HEK293 (cell line): ENCODE measurements around the gene CYP4A11.

Experiments
- CTCF ChIA-PET: fragments of 350-600 bp; formaldehyde crosslinking; extraction: SDS; loops from one replicate; lab custom pipeline; 2021; ENCODE audit warnings: antibody characterized with exemption; lab: Yijun Ruan, JAX
- POLR2A ChIA-PET: fragments of 300-600 bp; formaldehyde crosslinking; extraction: SDS; loops from one replicate; lab custom pipeline; 2020; ENCODE audit warnings: antibody characterized with exemption, inconsistent platforms; lab: Yijun Ruan, JAX
- H3K27ac ChIP-seq: fragments of 200-500 bp; sonication (Bioruptor generic); 2 replicates; pipeline ENCODE4 v1.5.1; 2014; ENCODE audit warnings: low read depth, low read length, control low read depth, inconsistent platforms; ENCODE audit errors: extremely low read depth
- H3K36me3 ChIP-seq, 2 experiments: fragments of 200-500 bp in 1 of 2; sonication (Bioruptor generic) in 1 of 2; 1 replicate in 1 of 2; 2 replicates in 1 of 2; pipeline ENCODE4 v1.5.1; 2014 to 2017; ENCODE audit warnings: inconsistent platforms in 2 of 2, low read length in 2 of 2; ENCODE audit not compliant: control insufficient read depth in 2 of 2, insufficient read depth in 1 of 2
- H3K4me1 ChIP-seq: fragments of 200-500 bp; sonication (Bioruptor generic); 2 replicates; pipeline ENCODE4 v1.5.1; 2014; ENCODE audit warnings: mild to moderate bottlenecking, low read length, inconsistent platforms; ENCODE audit not compliant: control insufficient read depth, insufficient read depth
- H3K4me3 ChIP-seq: 2 replicates; pipeline ENCODE4 v1.5.1; 2011; ENCODE audit warnings: low read depth, mild to moderate bottlenecking, control low read depth, low read length, moderate library complexity
- H3K9me3 ChIP-seq: fragments of 200-500 bp; sonication (Bioruptor generic); 2 replicates; pipeline ENCODE4 v1.5.1; 2014; ENCODE audit warnings: low read depth, low read length, inconsistent platforms; ENCODE audit not compliant: control insufficient read depth, insufficient read depth
- GLIS1 ChIP-seq: fragments of 450-650 bp; formaldehyde crosslinking; IDR thresholded peaks from 2 replicates; pipeline ENCODE4 v1.5.1; 2016; ENCODE audit warnings: missing biosample characterization, missing genetic modification characterization
- KLF16 ChIP-seq: fragments of 450-650 bp; formaldehyde crosslinking; IDR thresholded peaks from 2 replicates; pipeline ENCODE4 v1.5.1; 2017; ENCODE audit warnings: missing biosample characterization, missing genetic modification characterization
- ZBTB21 ChIP-seq: fragments of 450-650 bp; formaldehyde crosslinking; IDR thresholded peaks from 2 replicates; pipeline ENCODE4 v1.5.1; 2017; ENCODE audit warnings: missing biosample characterization, missing genetic modification characterization
- ZNF184 ChIP-seq: fragments of 450-650 bp; IDR thresholded peaks from 2 replicates; pipeline ENCODE4 v1.5.1; 2018; ENCODE audit warnings: missing biosample characterization, mild to moderate bottlenecking, missing genetic modification characterization
- ZNF324 ChIP-seq: fragments of 450-650 bp; formaldehyde crosslinking; IDR thresholded peaks from 2 replicates; pipeline ENCODE4 v1.5.1; 2016; ENCODE audit warnings: missing biosample characterization, missing genetic modification characterization
- ZNF404 ChIP-seq: fragments of 450-650 bp; formaldehyde crosslinking; IDR thresholded peaks from 2 replicates; pipeline ENCODE4 v1.5.1; 2017; ENCODE audit warnings: missing biosample characterization, missing genetic modification characterization
- ZNF549 ChIP-seq: fragments of 450-650 bp; IDR thresholded peaks from 2 replicates; pipeline ENCODE4 v1.5.1; 2018; ENCODE audit warnings: missing biosample characterization, missing genetic modification characterization, mild to moderate bottlenecking, inconsistent platforms, moderate library complexity
- ZNF555 ChIP-seq: fragments of 450-650 bp; formaldehyde crosslinking; conservative IDR thresholded peaks from 2 replicates; pipeline ENCODE4 v1.5.1; 2017; ENCODE audit warnings: missing biosample characterization, mild to moderate bottlenecking, missing genetic modification characterization, inconsistent platforms
- ZNF707 ChIP-seq: fragments of 450-650 bp; formaldehyde crosslinking; IDR thresholded peaks from 2 replicates; pipeline ENCODE4 v1.5.1; 2016; ENCODE audit warnings: missing biosample characterization, missing genetic modification characterization
- ZNF776 ChIP-seq: fragments of 450-650 bp; formaldehyde crosslinking; IDR thresholded peaks from 2 replicates; pipeline ENCODE4 v1.5.0; 2017; ENCODE audit warnings: missing biosample characterization, missing genetic modification characterization, borderline replicate concordance
- ZNF792 ChIP-seq: fragments of 450-650 bp; formaldehyde crosslinking; IDR thresholded peaks from 2 replicates; pipeline ENCODE4 v1.5.1; 2016; ENCODE audit warnings: missing biosample characterization, missing genetic modification characterization
- ZNF830 ChIP-seq: fragments of 450-650 bp; IDR thresholded peaks from 2 replicates; pipeline ENCODE4 v1.5.0; 2018; ENCODE audit warnings: missing biosample characterization, missing genetic modification characterization, low read depth, mild to moderate bottlenecking, moderate library complexity
- TF ChIP-seq, protein P1 (sequence below): fragments of 450-650 bp; formaldehyde crosslinking; IDR thresholded peaks from 2 replicates; pipeline ENCODE4 v1.5.1; 2016; ENCODE audit warnings: missing biosample characterization, missing genetic modification characterization
- TF ChIP-seq, protein P2 (sequence below): sonication (generic); formaldehyde crosslinking; IDR thresholded peaks from 2 replicates; pipeline ENCODE4 v1.8.1; 2022; ENCODE audit warnings: mild to moderate bottlenecking, moderate library complexity, missing genetic modification reagents
- TF ChIP-seq, protein P3 (sequence below): fragments of 450-650 bp; formaldehyde crosslinking; IDR thresholded peaks from 2 replicates; pipeline ENCODE4 v1.5.1; 2016; ENCODE audit warnings: missing biosample characterization, missing genetic modification characterization
- TF ChIP-seq, protein P4 (sequence below): fragments of 450-650 bp; formaldehyde crosslinking; IDR thresholded peaks from 2 replicates; pipeline ENCODE4 v1.5.1; 2016; ENCODE audit warnings: missing biosample characterization, missing genetic modification characterization
- TF ChIP-seq, protein P5 (sequence below): fragments of 450-650 bp; formaldehyde crosslinking; conservative IDR thresholded peaks from 2 replicates; pipeline ENCODE4 v1.5.1; 2016; ENCODE audit warnings: low read depth, missing biosample characterization, missing genetic modification characterization
- TF ChIP-seq, protein P6 (sequence below): fragments of 450-650 bp; formaldehyde crosslinking; IDR thresholded peaks from 2 replicates; pipeline ENCODE4 v1.5.1; 2016; ENCODE audit warnings: missing biosample characterization, missing genetic modification characterization
- TF ChIP-seq, protein P7 (sequence below): fragments of 450-650 bp; formaldehyde crosslinking; IDR thresholded peaks from 2 replicates; pipeline ENCODE4 v1.5.1; 2016; ENCODE audit warnings: missing biosample characterization, missing genetic modification characterization

Gene CYP4A11, protein sequence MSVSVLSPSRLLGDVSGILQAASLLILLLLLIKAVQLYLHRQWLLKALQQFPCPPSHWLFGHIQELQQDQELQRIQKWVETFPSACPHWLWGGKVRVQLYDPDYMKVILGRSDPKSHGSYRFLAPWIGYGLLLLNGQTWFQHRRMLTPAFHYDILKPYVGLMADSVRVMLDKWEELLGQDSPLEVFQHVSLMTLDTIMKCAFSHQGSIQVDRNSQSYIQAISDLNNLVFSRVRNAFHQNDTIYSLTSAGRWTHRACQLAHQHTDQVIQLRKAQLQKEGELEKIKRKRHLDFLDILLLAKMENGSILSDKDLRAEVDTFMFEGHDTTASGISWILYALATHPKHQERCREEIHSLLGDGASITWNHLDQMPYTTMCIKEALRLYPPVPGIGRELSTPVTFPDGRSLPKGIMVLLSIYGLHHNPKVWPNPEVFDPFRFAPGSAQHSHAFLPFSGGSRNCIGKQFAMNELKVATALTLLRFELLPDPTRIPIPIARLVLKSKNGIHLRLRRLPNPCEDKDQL

DNA sequence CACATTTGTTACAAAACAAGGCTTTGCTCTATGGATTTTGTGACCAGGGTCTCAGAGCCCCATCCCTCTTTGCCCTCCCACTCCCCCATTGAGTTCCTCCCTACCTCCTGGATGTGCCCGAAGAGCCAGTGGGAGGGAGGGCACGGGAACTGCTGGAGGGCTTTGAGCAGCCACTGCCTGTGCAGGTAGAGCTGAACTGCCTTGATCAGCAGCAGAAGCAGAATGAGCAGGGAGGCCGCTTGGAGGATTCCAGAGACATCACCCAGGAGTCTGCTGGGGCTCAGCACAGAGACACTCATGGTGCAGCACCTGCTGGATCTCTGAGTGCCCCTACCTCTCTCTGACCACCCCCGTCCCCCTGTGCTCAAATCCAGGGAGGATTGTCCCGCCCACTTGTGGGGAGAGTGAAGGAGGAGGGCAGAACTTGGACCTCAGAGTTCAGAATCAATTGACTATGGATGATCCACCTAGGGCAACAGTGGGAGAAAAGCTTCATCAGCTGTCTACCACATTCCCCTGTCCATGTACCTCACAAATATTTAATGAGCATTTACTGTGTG lies at the start of gene CYP4A11:
CYP4A11 (minus strand) TSS at position 342 of the 560 bp plus-strand sequence; CDS start at position 299, 43 bp downstream.
- Histone ChIP-seq H3K9me3 (no peaks in the 10 kb centered on the region), H3K4me3 (no peak within 1 kb of the TSS), H3K27ac (no peak within 1 kb of the TSS), H3K4me1 (no peaks in the 10 kb centered on the region), H3K36me3 (no peaks in the 10 kb centered on the region)
- ChIA-PET CTCF (no interaction called here), POLR2A (no interaction called here)
- TF ChIP-seq, protein P1, sequence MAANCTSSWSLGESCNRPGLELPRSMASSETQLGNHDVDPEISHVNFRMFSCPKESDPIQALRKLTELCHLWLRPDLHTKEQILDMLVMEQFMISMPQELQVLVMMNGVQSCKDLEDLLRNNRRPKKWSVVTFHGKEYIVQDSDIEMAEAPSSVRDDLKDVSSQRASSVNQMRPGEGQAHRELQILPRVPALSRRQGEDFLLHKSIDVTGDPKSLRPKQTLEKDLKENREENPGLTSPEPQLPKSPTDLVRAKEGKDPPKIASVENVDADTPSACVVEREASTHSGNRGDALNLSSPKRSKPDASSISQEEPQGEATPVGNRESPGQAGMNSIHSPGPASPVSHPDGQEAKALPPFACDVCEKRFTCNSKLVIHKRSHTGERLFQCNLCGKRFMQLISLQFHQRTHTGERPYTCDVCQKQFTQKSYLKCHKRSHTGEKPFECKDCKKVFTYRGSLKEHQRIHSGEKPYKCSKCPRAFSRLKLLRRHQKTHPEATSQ = no peak
- TF ChIP-seq, protein P2, sequence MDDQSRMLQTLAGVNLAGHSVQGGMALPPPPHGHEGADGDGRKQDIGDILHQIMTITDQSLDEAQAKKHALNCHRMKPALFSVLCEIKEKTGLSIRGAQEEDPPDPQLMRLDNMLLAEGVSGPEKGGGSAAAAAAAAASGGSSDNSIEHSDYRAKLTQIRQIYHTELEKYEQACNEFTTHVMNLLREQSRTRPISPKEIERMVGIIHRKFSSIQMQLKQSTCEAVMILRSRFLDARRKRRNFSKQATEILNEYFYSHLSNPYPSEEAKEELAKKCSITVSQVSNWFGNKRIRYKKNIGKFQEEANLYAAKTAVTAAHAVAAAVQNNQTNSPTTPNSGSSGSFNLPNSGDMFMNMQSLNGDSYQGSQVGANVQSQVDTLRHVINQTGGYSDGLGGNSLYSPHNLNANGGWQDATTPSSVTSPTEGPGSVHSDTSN = no peak
- TF ChIP-seq, protein P3, sequence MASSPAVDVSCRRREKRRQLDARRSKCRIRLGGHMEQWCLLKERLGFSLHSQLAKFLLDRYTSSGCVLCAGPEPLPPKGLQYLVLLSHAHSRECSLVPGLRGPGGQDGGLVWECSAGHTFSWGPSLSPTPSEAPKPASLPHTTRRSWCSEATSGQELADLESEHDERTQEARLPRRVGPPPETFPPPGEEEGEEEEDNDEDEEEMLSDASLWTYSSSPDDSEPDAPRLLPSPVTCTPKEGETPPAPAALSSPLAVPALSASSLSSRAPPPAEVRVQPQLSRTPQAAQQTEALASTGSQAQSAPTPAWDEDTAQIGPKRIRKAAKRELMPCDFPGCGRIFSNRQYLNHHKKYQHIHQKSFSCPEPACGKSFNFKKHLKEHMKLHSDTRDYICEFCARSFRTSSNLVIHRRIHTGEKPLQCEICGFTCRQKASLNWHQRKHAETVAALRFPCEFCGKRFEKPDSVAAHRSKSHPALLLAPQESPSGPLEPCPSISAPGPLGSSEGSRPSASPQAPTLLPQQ = no peak
- TF ChIP-seq ZNF830 (tag by site-specific recombination) = no peak
- TF ChIP-seq ZNF184 = no peak
- no peak for TF ChIP-seq ZBTB21 (tag by site-specific recombination)
- TF ChIP-seq, protein P4, sequence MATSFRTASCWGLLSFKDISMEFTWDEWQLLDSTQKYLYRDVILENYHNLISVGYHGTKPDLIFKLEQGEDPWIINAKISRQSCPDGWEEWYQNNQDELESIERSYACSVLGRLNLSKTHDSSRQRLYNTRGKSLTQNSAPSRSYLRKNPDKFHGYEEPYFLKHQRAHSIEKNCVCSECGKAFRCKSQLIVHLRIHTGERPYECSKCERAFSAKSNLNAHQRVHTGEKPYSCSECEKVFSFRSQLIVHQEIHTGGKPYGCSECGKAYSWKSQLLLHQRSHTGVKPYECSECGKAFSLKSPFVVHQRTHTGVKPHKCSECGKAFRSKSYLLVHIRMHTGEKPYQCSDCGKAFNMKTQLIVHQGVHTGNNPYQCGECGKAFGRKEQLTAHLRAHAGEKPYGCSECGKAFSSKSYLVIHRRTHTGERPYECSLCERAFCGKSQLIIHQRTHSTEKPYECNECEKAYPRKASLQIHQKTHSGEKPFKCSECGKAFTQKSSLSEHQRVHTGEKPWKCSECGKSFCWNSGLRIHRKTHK = no peak
- TF ChIP-seq, protein P5, sequence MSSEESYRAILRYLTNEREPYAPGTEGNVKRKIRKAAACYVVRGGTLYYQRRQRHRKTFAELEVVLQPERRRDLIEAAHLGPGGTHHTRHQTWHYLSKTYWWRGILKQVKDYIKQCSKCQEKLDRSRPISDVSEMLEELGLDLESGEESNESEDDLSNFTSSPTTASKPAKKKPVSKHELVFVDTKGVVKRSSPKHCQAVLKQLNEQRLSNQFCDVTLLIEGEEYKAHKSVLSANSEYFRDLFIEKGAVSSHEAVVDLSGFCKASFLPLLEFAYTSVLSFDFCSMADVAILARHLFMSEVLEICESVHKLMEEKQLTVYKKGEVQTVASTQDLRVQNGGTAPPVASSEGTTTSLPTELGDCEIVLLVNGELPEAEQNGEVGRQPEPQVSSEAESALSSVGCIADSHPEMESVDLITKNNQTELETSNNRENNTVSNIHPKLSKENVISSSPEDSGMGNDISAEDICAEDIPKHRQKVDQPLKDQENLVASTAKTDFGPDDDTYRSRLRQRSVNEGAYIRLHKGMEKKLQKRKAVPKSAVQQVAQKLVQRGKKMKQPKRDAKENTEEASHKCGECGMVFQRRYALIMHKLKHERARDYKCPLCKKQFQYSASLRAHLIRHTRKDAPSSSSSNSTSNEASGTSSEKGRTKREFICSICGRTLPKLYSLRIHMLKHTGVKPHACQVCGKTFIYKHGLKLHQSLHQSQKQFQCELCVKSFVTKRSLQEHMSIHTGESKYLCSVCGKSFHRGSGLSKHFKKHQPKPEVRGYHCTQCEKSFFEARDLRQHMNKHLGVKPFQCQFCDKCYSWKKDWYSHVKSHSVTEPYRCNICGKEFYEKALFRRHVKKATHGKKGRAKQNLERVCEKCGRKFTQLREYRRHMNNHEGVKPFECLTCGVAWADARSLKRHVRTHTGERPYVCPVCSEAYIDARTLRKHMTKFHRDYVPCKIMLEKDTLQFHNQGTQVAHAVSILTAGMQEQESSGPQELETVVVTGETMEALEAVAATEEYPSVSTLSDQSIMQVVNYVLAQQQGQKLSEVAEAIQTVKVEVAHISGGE (tag by site-specific recombination) = no peak
- TF ChIP-seq, protein P6, sequence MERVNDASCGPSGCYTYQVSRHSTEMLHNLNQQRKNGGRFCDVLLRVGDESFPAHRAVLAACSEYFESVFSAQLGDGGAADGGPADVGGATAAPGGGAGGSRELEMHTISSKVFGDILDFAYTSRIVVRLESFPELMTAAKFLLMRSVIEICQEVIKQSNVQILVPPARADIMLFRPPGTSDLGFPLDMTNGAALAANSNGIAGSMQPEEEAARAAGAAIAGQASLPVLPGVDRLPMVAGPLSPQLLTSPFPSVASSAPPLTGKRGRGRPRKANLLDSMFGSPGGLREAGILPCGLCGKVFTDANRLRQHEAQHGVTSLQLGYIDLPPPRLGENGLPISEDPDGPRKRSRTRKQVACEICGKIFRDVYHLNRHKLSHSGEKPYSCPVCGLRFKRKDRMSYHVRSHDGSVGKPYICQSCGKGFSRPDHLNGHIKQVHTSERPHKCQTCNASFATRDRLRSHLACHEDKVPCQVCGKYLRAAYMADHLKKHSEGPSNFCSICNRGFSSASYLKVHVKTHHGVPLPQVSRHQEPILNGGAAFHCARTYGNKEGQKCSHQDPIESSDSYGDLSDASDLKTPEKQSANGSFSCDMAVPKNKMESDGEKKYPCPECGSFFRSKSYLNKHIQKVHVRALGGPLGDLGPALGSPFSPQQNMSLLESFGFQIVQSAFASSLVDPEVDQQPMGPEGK = no peak
- TF ChIP-seq ZNF707 (tag by site-specific recombination) = no peak
- TF ChIP-seq, protein P7, sequence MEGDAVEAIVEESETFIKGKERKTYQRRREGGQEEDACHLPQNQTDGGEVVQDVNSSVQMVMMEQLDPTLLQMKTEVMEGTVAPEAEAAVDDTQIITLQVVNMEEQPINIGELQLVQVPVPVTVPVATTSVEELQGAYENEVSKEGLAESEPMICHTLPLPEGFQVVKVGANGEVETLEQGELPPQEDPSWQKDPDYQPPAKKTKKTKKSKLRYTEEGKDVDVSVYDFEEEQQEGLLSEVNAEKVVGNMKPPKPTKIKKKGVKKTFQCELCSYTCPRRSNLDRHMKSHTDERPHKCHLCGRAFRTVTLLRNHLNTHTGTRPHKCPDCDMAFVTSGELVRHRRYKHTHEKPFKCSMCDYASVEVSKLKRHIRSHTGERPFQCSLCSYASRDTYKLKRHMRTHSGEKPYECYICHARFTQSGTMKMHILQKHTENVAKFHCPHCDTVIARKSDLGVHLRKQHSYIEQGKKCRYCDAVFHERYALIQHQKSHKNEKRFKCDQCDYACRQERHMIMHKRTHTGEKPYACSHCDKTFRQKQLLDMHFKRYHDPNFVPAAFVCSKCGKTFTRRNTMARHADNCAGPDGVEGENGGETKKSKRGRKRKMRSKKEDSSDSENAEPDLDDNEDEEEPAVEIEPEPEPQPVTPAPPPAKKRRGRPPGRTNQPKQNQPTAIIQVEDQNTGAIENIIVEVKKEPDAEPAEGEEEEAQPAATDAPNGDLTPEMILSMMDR (tag by site-specific recombination) = no peak
- TF ChIP-seq ZNF792 (tag by site-specific recombination) = no peak
- no peak for TF ChIP-seq KLF16 (tag by site-specific recombination)
- no peak for TF ChIP-seq ZNF555 (tag by site-specific recombination)
- no peak for TF ChIP-seq ZNF324
- TF ChIP-seq ZNF776 (tag by site-specific recombination) = no peak
- no peak for TF ChIP-seq GLIS1
- TF ChIP-seq ZNF404 (tag by site-specific recombination) = no peak
- no peak for TF ChIP-seq ZNF549 (tag by site-specific recombination)
